NCI-H2107 treated with DMSO at 0.1 percent for 48 hours (cell line): ENCODE data around the gene FOXP4.

Experiments
- DNase-seq: peaks from one replicate; lab custom pipeline; 2025; ENCODE audit not compliant: unreplicated experiment; lab: John Stamatoyannopoulos, UW

Gene FOXP4

GRCh38 chr6:41642090-41642959 lies 96.1 kb downstream of the FOXP4 start:
- no peak for DNase-seq

DNA sequence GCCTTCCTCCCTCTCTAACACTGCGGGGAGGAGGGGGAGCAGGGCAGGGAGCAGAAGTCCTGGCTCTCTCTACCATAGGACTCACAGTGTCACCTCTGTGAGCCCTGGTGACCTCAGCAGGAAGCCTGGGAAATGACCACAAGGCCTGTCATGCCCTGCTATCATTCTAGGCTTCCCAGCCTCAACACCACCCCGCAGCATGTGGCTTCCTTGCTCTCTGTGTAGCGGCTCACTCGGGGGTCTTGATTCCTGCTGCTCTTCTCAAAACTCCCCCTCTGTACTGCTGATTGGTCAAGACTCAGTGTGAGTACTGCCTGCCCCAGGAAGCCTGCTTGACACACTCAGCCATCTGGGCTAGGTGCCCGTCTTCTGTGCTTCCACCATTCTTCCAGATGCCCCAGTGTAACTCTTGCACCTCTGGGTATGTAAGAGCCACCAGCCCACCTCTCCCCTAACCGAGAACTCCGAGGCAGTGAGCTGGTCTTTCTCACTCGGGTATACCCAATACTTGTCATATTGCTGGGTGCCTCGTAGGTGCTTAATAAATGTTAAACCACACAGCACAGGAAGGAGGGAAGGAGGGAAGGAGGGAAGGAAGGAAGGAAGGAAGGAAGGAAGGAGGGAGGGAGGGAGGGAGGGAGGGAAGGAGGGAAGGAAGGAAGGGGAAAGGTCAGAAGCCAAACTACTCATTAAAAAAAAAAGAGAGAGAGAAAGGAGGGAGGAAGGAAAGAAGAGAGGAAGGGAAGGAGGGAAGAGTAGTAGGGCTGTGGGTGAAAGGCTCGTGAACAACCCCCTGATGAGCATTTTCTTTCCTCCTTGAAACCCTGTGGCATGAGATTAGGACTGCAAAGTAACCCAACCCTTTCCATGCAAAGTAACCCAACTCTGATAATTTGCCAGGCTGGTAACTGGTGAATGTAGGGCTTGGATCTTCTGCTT lies 97.0 kb downstream of the FOXP4 start:
- DNase-seq = no peak

DNA sequence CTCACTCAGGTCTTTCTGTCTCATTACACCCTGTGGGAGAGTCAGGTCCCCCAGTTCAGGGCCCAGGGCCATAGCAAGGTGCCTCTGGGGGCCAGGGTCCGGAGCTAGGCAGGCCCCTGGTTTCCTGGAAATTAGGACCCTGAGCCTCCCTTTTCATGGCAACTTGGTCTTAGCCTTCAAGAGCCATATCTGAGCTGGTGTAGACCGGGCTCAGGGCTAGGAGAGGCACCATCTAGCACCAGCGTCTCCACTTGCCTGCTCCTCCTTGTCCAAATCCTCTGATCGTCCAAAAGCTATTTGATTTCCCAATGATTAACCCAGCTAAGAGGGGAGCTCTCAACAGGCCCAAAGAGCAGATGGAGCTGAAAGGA lies 97.7 kb downstream of the FOXP4 start:
- no peak for DNase-seq

DNA sequence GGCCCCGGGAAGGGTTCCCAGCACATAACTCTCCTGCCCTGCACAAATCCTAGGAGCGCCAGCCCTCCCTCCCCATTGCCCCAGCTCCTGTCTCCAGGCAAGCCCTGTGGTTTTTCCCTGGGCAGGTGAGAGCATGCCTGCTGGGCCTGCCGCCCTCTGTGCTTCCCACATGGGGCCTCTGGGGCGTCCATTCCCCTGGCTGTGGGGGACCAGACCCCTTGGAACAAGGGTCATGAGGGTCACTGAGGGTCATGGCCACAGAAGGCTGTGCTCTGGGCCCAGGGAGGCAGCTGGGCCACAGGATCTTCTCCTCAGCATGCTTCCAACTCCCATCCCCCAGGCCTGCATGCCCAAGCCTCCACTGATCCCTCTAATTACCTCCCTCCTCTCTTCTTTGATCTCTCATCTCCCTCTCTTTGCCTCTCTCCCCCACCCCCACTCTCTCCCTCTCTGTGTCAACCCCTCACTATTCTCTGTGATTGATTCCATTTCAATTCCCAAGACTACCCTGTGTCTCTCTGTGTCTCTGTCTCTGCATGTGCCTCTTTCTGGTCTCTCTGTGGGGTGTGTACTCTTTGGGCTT lies 98.2 kb downstream of the FOXP4 start:
- peak; percentile 13 for DNase-seq

DNA sequence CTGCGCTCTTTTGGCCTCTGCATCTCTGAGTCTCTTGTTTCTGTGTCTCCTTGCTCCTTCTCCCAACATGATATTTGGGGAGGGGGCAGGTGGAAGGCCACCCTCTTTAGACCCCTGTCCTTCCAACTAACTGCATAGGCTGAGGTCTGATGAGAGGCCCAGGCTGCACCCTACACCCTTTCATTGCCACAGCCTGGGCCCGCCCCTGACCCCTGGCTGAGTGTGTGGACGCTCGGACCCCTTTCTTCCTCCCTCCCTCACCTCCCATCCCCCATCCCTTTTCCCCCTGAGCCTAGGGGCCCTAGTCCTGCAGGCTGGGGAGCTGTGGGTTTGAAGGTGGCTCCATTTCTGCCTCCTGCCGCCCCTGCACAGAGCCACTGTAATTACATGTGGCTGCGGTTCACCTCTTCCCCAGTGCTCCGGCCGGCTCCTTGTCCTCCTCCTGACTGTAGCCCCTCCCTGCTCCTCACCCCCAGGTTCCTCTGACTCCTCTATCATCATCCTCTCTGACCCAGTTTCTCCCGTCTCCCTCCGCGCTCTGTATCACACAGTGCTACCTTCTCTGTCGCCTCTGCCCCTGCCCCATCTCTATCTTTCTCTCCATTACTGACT lies 98.9 kb downstream of the FOXP4 start:
- DNase-seq = no peak

DNA sequence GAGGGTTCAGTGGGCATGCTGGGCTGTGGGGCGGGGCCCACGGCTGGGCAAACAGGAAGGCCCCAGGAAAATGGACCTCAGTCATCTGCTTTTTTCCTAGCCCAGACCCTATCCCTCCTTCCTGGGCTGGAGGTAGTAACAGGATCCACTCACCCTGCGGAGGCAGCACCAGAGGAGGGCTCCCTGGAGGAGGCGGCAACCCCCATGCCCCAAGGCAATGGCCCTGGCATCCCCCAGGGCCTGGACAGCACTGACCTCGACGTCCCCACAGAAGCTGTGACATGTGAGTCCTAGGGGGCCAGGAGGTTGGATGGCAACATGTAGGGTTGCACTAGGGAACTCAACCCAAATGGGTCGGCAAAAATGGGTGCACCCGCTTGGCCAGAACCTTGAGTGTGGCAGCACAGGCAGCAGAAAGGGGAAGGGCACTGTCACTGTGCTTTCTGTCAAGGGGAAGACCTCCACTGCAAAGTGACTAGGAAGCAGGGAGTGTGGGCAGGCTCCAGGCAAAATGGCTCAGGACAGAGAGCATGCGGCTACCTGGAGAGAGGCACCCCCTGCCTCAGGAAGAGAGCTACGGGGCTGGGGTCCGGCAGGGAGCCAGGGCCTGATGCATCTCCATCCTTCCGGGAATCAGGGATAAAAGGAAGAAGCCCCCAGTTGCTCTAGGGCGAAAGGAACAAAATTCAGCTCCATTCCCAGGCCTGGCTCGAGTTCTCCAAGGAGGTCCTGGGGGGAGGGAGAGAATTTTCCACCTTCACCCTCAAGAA lies 100.0 kb downstream of the FOXP4 start:
- no peak for DNase-seq

GRCh38 chr6:41647061-41647511 lies 100.9 kb downstream of the FOXP4 start:
- no peak for DNase-seq

GRCh38 chr6:41648070-41648585 lies 101.9 kb downstream of the FOXP4 start:
- DNase-seq = no peak

GRCh38 chr6:41648921-41649320 lies 102.7 kb downstream of the FOXP4 start:
- no peak for DNase-seq

GRCh38 chr6:41649596-41649995 lies 103.4 kb downstream of the FOXP4 start:
- no peak for DNase-seq

GRCh38 chr6:41650120-41650519 lies 103.9 kb downstream of the FOXP4 start:
- DNase-seq = no peak

DNA sequence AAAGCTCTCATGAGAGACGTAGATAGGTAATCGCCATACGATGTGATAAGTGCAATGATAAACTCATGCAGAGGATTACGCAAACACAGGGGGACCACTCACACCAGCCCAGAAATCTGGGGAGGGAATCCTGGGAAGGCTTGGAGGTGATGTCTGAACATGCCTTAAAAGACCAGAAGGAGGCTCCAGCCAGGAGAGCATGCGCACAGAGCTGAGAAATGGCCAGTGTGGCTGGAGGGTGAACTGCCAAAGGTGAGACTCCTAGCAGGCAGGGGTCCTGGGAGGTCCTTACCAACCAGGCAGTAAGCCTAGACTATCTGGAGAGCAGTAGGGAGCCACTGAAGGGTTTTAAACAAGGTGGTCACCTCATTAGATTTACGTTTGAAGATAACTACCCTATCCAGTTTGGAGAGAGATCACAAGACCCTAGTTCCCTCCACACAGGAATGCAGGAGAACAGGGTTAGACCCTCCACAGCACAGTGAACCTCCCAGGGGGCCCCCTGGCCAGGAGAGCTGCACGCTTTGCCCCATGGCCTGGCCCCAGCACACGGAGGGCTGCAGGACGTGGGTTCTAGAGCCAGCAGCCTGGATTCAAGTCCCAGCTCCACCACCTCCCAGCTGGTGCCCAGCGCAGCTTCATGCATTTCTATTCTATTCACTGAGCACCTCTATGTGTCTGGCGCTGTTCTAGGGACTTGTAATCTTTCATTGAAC lies 105.2 kb downstream of the FOXP4 start:
- no peak for DNase-seq
